Chondrocyte (in vitro differentiated cells): ENCODE results near the gene UBE2O. TPM values are rescaled to one million over a fixed set of nuclear protein-coding genes. Genes with fewer than 3 reads are reported as not detected.

Experiments used
- DNase-seq: peaks from one replicate; pipeline ENCODE4 v3.0.0; 2021; ENCODE audit warnings: mixed read lengths, low spot score
- H3K27ac Mint-ChIP-seq: one replicate; pipeline ENCODE4 v1.8.0; 2021; ENCODE audit warnings: mild to moderate bottlenecking, moderate library complexity, mixed read lengths; ENCODE audit not compliant: unreplicated experiment
- H3K27me3 Mint-ChIP-seq: 2 replicates; pipeline ENCODE4 v1.8.0; 2021; ENCODE audit warnings: low read depth, mixed read lengths
- H3K36me3 Mint-ChIP-seq: 2 replicates; pipeline ENCODE4 v1.8.0; 2021; ENCODE audit warnings: low read depth, mixed read lengths
- H3K4me1 Mint-ChIP-seq: 2 replicates; pipeline ENCODE4 v1.8.0; 2021; ENCODE audit warnings: low read depth, mild to moderate bottlenecking, mixed read lengths
- H3K4me3 Mint-ChIP-seq: one replicate; pipeline ENCODE4 v1.8.0; 2021; ENCODE audit warnings: mild to moderate bottlenecking, moderate library complexity, mixed read lengths; ENCODE audit not compliant: unreplicated experiment
- H3K9me3 Mint-ChIP-seq: 2 replicates; pipeline ENCODE4 v1.8.0; 2021; ENCODE audit warnings: low read depth, mixed read lengths
- CTCF ChIP-seq: fragments of 200-600 bp; sonication (generic); IDR thresholded peaks from 2 replicates; pipeline ENCODE4 v1.5.0; 2021; ENCODE audit warnings: antibody characterized with exemption, mild to moderate bottlenecking, moderate library complexity
- total RNA-seq: library from RNA; stranded (reverse); gene quantifications from 3 replicates; pipeline ENCODE4 v1.2.1, GENCODE V29; 2021

Gene UBE2O
- total RNA-seq, 1 donor from 2014 or later: 22.1 TPM

- Mint-ChIP-seq H3K9me3 (no peaks in the 10 kb centered on the region), H3K4me1 (peaks cover 24% of the 10 kb centered on the region), H3K36me3 (no peaks in the 10 kb centered on the region), H3K27me3 (no peaks in the 10 kb centered on the region), H3K4me3 (no peak overlapping the region), H3K27ac (no peak overlapping the region)
- TF ChIP-seq CTCF: no peak
- DNase-seq: no peak
These were observed 96.0 kb downstream of the UBE2O start for GRCh38 chr17:76356803-76357456.

DNA sequence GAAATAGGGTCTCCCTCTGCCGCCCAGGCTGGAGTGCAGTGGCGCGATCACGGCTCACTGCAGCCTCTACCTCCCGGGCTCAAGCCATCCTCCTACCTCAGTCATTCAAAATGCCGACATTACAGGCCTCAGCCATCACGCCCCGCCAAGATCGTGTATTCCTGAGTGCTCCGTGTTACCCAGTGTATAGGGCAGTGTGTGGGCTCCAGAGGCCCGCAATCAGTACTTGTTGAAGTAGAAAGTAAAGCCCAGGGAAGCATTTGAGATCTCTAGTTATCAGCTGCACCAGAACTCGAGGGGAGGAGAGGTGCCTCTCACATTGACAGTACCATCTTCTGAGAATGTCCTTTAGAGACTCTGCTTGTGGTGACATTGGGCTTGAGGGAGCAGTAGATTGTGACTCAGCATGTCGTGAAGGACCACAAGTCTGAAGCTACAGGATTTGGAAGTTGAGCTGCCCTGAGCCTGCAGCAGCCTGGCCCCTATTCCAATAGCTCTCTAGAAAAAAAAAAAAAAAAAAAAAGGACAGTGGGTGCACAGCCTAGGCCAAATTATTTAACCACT, 98.1 kb downstream of the UBE2O start:
- Mint-ChIP-seq H3K9me3 (no peaks in the 10 kb centered on the region), H3K27ac (no peak overlapping the region), H3K27me3 (no peaks in the 10 kb centered on the region), H3K4me3 (peak overlapping the region; percentile 60), H3K4me1 (peaks cover 27% of the 10 kb centered on the region), H3K36me3 (no peaks in the 10 kb centered on the region)
- TF ChIP-seq CTCF: no peak
- DNase-seq: no peak

DNA sequence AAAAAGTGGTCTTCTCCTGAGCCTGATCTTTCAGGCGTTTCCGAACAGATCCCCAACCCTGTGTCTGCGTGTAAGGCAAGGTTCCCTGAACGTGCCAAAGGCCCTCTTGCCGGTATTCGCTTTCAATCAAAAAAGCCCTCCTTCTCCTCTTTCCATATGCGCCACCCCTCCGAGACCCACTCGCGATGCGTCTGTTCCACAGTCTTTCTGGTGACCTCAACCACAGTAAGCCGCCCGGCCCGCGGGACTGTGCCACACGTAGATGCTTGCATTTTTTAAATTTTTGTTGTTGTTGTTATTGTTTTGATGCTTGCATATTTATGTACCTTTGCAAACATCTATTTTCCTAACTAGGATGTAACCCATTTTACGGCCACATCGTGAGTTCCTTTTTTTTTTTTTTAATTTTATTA, 98.6 kb downstream of the UBE2O start:
- TF ChIP-seq CTCF: no peak
- Mint-ChIP-seq H3K9me3 (no peaks in the 10 kb centered on the region), H3K27me3 (no peaks in the 10 kb centered on the region), H3K36me3 (no peaks in the 10 kb centered on the region), H3K4me1 (peaks cover 27% of the 10 kb centered on the region), H3K27ac (peak overlapping the region; percentile 96), H3K4me3 (peak overlapping the region; percentile 88)
- DNase-seq: no peak

DNA sequence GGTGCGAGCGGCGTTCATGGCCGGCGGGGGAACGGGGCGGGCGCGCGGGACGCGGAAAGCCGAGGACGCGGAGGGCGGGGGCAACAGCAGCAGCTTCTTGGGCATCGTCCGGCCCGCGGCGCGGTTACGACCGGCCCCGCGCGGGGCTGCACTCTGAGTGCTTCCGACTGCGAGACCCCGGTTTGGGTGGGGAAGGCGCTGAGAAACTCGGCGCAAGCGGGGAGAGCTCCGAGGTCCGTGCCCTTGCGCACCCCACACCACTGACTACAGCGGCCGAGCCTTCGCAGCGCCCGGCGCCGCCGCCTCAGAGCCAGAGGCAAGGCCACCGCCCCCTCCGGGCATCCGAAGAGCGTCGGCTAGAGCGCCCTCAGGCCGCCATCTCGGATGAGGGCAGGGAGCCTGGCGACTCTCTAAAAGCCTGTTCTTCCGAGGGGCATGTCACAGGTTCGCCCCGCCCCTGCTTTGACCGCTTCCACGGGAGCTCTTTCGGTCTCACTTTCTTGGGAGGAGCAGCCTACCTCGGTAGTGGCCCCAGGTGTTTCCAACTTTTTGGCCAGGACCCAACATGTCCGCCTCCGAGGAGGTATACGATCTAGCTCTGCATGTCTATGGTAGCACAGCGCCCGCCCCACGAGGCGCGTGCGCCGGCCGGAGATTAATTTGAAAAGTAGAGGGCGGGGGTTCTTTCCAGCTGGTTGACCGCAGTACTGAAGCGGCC, 99.2 kb downstream of the UBE2O start, which contains the start of gene PRPSAP1:
Gene PRPSAP1, minus strand, starts transcription at position 318 of the 718 bp plus-strand sequence. Its CDS starts 213 bp downstream, at position 105.
- peak within 1 kb of the TSS; percentile 88 for H3K4me3 Mint-ChIP-seq
- H3K27ac Mint-ChIP-seq: peak within 1 kb of the TSS; percentile 96
- H3K9me3 Mint-ChIP-seq: no peaks in the 10 kb centered on the region
- no peak for DNase-seq
- TF ChIP-seq CTCF: peak; percentile 72
- H3K4me1 Mint-ChIP-seq: peaks cover 27% of the 10 kb centered on the region
- no peaks in the 10 kb centered on the region for H3K36me3 Mint-ChIP-seq
- H3K27me3 Mint-ChIP-seq: no peaks in the 10 kb centered on the region

GRCh38 chr17:76353004-76353598, 99.9 kb downstream of the UBE2O start:
- Mint-ChIP-seq H3K27me3 (no peaks in the 10 kb centered on the region), H3K4me3 (peak overlapping the region; percentile 88), H3K4me1 (peaks cover 27% of the 10 kb centered on the region), H3K9me3 (no peaks in the 10 kb centered on the region), H3K36me3 (no peaks in the 10 kb centered on the region), H3K27ac (peak overlapping the region; percentile 96)
- TF ChIP-seq CTCF: no peak
- DNase-seq: no peak
